ENCODE data around the gene RIN3. TPM values are rescaled to one million over a fixed set of nuclear protein-coding genes. Genes with fewer than 3 reads are reported as not detected.

RIN3 gene
- total RNA-seq, 4 donors from 2014 or later = 3.0 to 8.7 (median 7.5) TPM

DNA sequence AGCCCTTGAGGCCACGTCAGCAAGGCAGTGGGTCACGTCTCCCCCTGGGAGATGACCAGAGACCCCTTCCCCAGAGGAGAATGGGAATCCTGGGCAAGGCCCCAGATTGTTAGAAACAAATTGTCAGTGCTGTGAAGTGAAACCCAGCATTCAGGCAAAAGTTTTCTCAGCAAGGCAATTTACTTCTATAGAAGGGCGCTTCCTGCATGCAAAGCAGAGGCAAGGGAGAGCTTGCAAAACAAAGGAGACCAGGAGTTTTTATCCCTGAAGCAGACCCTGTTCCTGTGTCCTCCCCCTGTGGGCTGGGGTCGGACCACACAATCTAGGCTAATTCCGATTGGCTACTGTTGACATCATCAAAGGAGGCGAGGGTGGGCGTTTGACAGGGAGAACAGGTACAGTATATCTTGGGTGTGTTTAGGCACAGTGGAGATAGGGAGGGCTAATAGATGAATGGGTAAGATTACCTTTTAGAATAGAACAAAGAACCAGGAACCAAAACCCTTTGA, 114.2 kb downstream of the RIN3 start:
- DNase-seq (ENCODE audit: low spot score in 2 of 2) = no peak
- H3K4me3 ChIP-seq (ENCODE audit: low read depth, poor library complexity, severe bottlenecking) = no peak overlapping the region
- 96% methylated on average over 7 of the region's 7 CpGs for WGBS, 2 donors
- intact Hi-C loops (cut with DNase I; ENCODE audit: low total_unique reads) = no loop called here
- TF ChIP-seq, protein P1, sequence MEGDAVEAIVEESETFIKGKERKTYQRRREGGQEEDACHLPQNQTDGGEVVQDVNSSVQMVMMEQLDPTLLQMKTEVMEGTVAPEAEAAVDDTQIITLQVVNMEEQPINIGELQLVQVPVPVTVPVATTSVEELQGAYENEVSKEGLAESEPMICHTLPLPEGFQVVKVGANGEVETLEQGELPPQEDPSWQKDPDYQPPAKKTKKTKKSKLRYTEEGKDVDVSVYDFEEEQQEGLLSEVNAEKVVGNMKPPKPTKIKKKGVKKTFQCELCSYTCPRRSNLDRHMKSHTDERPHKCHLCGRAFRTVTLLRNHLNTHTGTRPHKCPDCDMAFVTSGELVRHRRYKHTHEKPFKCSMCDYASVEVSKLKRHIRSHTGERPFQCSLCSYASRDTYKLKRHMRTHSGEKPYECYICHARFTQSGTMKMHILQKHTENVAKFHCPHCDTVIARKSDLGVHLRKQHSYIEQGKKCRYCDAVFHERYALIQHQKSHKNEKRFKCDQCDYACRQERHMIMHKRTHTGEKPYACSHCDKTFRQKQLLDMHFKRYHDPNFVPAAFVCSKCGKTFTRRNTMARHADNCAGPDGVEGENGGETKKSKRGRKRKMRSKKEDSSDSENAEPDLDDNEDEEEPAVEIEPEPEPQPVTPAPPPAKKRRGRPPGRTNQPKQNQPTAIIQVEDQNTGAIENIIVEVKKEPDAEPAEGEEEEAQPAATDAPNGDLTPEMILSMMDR (IDR thresholded peaks at IDR 0.05) = no peak
- no peak for TF ChIP-seq POLR2A (IDR thresholded peaks at IDR 0.05)

DNA sequence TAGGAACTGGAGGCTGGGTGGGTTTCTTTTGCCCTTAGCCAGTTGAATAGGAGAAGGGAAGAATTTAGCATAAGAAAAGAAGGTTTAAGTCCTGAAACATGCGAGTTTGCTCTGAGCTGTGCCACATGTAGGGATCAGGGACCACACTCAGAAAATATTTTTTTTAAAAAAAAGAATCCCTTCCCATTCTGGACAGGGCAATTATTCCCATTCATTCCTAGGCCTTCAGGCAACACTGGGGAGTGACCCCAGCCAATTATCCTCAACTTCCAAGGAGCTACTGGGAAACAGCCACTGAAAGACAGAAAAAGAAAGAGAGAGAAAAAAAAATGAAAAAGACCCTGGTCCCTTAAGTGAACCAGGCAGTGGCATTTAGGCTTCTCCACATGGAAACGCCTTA, 115.1 kb downstream of the RIN3 start:
- TF ChIP-seq, protein P1 (IDR thresholded peaks at IDR 0.05) = no peak
- no peak for TF ChIP-seq POLR2A (IDR thresholded peaks at IDR 0.05)
- 85 to 96% methylated on average over 2 of the region's 2 CpGs for WGBS, 2 donors
- no peak for DNase-seq (ENCODE audit: low spot score in 2 of 2)
- intact Hi-C loops (cut with DNase I; ENCODE audit: low total_unique reads) = no loop called here
- H3K4me3 ChIP-seq (ENCODE audit: low read depth, poor library complexity, severe bottlenecking) = no peak overlapping the region

DNA sequence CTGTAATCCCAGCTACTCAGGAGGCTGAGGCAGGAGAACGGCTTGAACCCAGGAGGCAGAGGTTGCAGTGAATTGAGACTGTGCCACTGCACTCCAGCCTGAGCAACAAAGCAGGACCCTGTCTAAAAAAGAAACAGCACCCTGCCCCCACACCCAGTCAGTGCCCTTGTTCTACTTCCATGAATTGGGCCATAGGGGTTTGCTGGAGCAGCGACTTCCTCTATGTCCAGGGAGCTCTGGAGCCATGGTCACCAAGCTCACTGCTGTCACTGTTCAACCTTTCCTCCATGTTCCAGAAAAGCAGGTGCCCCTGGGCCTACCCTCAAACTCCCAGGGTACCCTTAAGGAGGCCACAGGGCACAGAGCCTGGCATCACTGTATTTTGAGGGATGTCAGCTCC, 116.8 kb downstream of the RIN3 start:
- H3K4me3 ChIP-seq (ENCODE audit: low read depth, poor library complexity, severe bottlenecking) = no peak overlapping the region
- intact Hi-C loops (cut with DNase I; ENCODE audit: low total_unique reads) = no loop called here
- 100% methylated on average over 2 of the region's 2 CpGs for WGBS, 2 donors
- TF ChIP-seq POLR2A (IDR thresholded peaks at IDR 0.05) = no peak
- TF ChIP-seq, protein P1 (IDR thresholded peaks at IDR 0.05) = no peak
- no peak for DNase-seq (ENCODE audit: low spot score in 2 of 2)

DNA sequence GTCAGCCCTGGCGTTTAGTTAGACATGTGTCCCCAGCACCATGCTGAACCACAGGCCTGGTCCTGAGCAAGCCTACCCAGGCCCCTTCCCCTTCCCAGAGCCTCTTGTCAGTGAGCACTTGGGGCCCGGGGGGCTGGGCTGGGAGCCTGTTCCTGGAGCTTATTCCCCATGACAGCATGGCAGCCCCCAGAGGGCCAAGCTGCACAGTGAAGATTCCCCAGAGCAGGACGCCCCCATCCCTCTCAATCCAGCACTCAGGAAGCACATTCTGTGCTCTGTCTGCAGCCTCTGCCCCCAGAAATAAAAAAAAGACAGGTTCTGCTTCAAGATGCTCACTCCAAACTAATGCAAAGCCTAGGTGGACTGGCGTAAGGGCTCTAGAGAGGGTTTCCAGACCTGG, 117.5 kb downstream of the RIN3 start:
- intact Hi-C loops (cut with DNase I; ENCODE audit: low total_unique reads) = no loop called here
- DNase-seq (ENCODE audit: low spot score in 2 of 2) = no peak
- no peak overlapping the region for H3K4me3 ChIP-seq (ENCODE audit: low read depth, poor library complexity, severe bottlenecking)
- no peak for TF ChIP-seq POLR2A (IDR thresholded peaks at IDR 0.05)
- TF ChIP-seq, protein P1 (IDR thresholded peaks at IDR 0.05) = no peak
- 83 to 90% methylated on average over 3 to 4 of the region's 4 CpGs for WGBS, 2 donors

DNA sequence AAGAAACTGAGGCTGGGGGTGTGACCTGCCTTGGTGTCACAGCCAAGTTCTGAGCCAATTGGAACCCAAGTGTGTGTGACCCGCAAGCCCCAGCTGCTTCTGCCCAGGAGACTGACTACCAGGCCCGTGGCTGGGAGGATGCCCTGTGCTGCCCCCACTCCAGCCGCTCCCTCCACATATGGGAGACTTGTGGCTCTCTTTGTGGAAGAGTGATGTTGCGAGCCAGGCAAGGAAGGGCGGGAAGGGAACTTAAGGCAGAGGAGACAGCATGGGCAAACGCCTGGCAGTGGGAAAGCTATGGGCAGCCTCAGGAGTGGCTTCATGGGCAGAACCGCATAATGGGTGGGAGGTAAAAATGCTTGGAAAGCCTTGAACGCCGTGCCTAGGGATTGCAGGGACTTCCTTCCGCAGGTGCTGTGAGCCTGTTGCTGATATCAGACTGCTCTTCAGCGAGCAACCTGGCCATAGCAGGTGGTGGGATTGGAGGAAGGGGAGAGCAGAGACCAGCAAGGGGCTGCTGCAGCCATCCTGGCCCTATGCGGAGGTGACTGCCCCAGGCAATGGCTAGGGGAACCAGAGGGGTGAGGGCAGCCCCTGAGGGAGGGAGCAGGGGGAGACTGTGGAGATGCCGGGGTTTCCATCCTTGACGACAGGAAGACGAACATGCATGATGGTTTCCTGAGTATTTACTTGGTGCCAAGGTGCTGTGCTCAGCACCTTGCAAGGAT, 119.1 kb downstream of the RIN3 start:
- DNase-seq (ENCODE audit: low spot score in 2 of 2) = no peak
- intact Hi-C loops (cut with DNase I; ENCODE audit: low total_unique reads) = no loop called here
- no peak overlapping the region for H3K4me3 ChIP-seq (ENCODE audit: low read depth, poor library complexity, severe bottlenecking)
- TF ChIP-seq, protein P1 (IDR thresholded peaks at IDR 0.05) = no peak
- TF ChIP-seq POLR2A (IDR thresholded peaks at IDR 0.05) = no peak
- WGBS, 2 donors = 82 to 88% methylated on average over 15 of the region's 15 CpGs

DNA sequence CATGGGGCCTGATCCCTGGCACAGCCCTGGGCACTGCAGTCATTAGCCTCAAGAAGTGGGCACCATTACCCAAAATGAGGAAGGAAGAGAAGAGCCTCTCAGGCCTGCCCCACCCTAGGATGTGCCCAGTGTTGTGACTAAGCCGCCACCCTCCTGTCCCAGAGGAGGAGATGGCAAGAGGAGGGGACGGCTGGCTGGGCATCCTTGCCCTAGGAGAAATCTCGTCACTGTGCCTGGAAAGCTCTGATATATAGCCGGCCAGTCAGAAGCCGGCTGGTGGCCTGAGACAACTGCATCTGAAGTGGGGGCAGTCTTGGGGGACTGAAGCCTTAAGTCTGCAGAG, 119.7 kb downstream of the RIN3 start:
- H3K4me3 ChIP-seq (ENCODE audit: low read depth, poor library complexity, severe bottlenecking) = no peak overlapping the region
- TF ChIP-seq POLR2A (IDR thresholded peaks at IDR 0.05) = no peak
- TF ChIP-seq, protein P1 (IDR thresholded peaks at IDR 0.05) = no peak
- intact Hi-C loops (cut with DNase I; ENCODE audit: low total_unique reads) = no loop called here
- WGBS, 2 donors = 74 to 77% methylated on average over 5 of the region's 5 CpGs
- DNase-seq (ENCODE audit: low spot score in 2 of 2) = no peak
